PC-9 (cell line): ENCODE data around the gene IRF9.

Source experiments
- EZH2 ChIP-seq: fragments of 200-600 bp; sonication (generic); IDR thresholded peaks from 2 replicates; pipeline ENCODE4 v1.8.0; 2017; ENCODE audit warnings: antibody characterized with exemption, low read depth
- TF ChIP-seq, protein P1 (sequence below): fragments of 200-600 bp; sonication (generic); conservative IDR thresholded peaks from 2 replicates; pipeline ENCODE4 v1.6.1; 2017; ENCODE audit warnings: mixed run types, antibody characterized with exemption, mild to moderate bottlenecking, moderate library complexity

DNA sequence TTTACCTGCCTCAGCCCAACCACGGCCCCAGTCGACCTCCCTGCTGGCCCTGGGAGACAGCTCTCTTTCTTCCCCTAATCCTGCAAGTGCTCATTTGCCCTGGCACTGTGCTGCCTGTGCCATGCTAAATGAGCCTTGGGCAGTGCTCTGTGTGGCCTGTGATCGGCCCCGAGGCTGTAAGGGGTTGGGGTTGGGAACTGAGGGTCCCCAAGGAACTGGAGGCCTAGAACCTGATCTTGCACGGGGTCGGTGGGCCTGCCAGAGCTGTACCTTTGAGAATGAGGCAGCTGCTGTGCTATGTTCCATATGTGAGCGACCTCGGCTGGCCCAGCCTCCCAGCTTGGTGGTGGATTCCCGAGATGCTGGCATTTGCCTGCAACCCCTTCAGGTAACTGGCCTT, 11.0 kb upstream of the IRF9 start:
- TF ChIP-seq, protein P1, sequence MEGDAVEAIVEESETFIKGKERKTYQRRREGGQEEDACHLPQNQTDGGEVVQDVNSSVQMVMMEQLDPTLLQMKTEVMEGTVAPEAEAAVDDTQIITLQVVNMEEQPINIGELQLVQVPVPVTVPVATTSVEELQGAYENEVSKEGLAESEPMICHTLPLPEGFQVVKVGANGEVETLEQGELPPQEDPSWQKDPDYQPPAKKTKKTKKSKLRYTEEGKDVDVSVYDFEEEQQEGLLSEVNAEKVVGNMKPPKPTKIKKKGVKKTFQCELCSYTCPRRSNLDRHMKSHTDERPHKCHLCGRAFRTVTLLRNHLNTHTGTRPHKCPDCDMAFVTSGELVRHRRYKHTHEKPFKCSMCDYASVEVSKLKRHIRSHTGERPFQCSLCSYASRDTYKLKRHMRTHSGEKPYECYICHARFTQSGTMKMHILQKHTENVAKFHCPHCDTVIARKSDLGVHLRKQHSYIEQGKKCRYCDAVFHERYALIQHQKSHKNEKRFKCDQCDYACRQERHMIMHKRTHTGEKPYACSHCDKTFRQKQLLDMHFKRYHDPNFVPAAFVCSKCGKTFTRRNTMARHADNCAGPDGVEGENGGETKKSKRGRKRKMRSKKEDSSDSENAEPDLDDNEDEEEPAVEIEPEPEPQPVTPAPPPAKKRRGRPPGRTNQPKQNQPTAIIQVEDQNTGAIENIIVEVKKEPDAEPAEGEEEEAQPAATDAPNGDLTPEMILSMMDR = no peak
- no peak for TF ChIP-seq EZH2
